Mesothelial cell of epicardium (in vitro differentiated cells): ENCODE results near the gene CD300A. TPM values are rescaled to one million over a fixed set of nuclear protein-coding genes. Genes with fewer than 3 reads are reported as not detected.

Source experiments
- DNase-seq, 2 experiments: peaks; one replicate each; pipeline ENCODE4 v3.0.0; 2021; ENCODE audit warnings: low spot score in 2 of 2; ENCODE audit not compliant: unreplicated experiment in 2 of 2
- H3K27ac Mint-ChIP-seq: 2 replicates; pipeline ENCODE4 v1.8.0; 2021; ENCODE audit warnings: mixed read lengths
- H3K27me3 Mint-ChIP-seq: 2 replicates; pipeline ENCODE4 v1.8.0; 2021; ENCODE audit warnings: low read depth, mixed read lengths
- H3K36me3 Mint-ChIP-seq: 2 replicates; pipeline ENCODE4 v1.8.0; 2021; ENCODE audit warnings: mixed read lengths
- H3K4me1 Mint-ChIP-seq: 2 replicates; pipeline ENCODE4 v1.8.0; 2021; ENCODE audit warnings: mixed read lengths
- H3K4me3 Mint-ChIP-seq: 2 replicates; pipeline ENCODE4 v1.8.0; 2021; ENCODE audit warnings: mild to moderate bottlenecking, moderate library complexity, mixed read lengths
- H3K9me3 Mint-ChIP-seq: 2 replicates; pipeline ENCODE4 v1.8.0; 2021; ENCODE audit warnings: mixed read lengths
- CTCF ChIP-seq: fragments of 200-600 bp; sonication (generic); IDR thresholded peaks from one replicate; pipeline ENCODE4 v1.5.0; 2021; ENCODE audit warnings: antibody characterized with exemption; ENCODE audit not compliant: unreplicated experiment
- total RNA-seq: library from RNA; stranded (reverse); gene quantifications from 3 replicates; pipeline ENCODE4 v1.2.1, GENCODE V29; 2021

Gene CD300A
- total RNA-seq, 1 donor from 2014 or later: not detected

GRCh38 chr17:74447628-74448159 is 18.7 kb upstream of the CD300A start:
- H3K27me3 Mint-ChIP-seq: peaks cover 5% of the 10 kb centered on the region
- TF ChIP-seq CTCF: no peak
- no peaks in the 10 kb centered on the region for H3K9me3 Mint-ChIP-seq
- no peak overlapping the region for H3K27ac Mint-ChIP-seq
- H3K4me1 Mint-ChIP-seq: peaks cover 5% of the 10 kb centered on the region
- peaks cover 10% of the 10 kb centered on the region for H3K36me3 Mint-ChIP-seq
- DNase-seq: no peak
- H3K4me3 Mint-ChIP-seq: no peak overlapping the region

GRCh38 chr17:74448756-74449155 is 17.7 kb upstream of the CD300A start:
- H3K9me3 Mint-ChIP-seq: no peaks in the 10 kb centered on the region
- peaks cover 2% of the 10 kb centered on the region for H3K4me1 Mint-ChIP-seq
- H3K27ac Mint-ChIP-seq: no peak overlapping the region
- DNase-seq: no peak
- H3K4me3 Mint-ChIP-seq: no peak overlapping the region
- H3K27me3 Mint-ChIP-seq: peaks cover 14% of the 10 kb centered on the region
- TF ChIP-seq CTCF: no peak
- peaks cover 10% of the 10 kb centered on the region for H3K36me3 Mint-ChIP-seq

GRCh38 chr17:74449306-74449705 is 17.1 kb upstream of the CD300A start:
- DNase-seq: no peak
- no peak overlapping the region for H3K4me3 Mint-ChIP-seq
- TF ChIP-seq CTCF: no peak
- H3K9me3 Mint-ChIP-seq: no peaks in the 10 kb centered on the region
- peaks cover 14% of the 10 kb centered on the region for H3K27me3 Mint-ChIP-seq
- peaks cover 7% of the 10 kb centered on the region for H3K36me3 Mint-ChIP-seq
- no peak overlapping the region for H3K27ac Mint-ChIP-seq
- H3K4me1 Mint-ChIP-seq: peaks cover 3% of the 10 kb centered on the region

GRCh38 chr17:74449773-74450172 is 16.7 kb upstream of the CD300A start:
- no peak for TF ChIP-seq CTCF
- peaks cover 14% of the 10 kb centered on the region for H3K27me3 Mint-ChIP-seq
- no peaks in the 10 kb centered on the region for H3K9me3 Mint-ChIP-seq
- H3K4me1 Mint-ChIP-seq: peaks cover 7% of the 10 kb centered on the region
- H3K27ac Mint-ChIP-seq: no peak overlapping the region
- no peak overlapping the region for H3K4me3 Mint-ChIP-seq
- no peak for DNase-seq
- peaks cover 7% of the 10 kb centered on the region for H3K36me3 Mint-ChIP-seq

- Mint-ChIP-seq H3K27me3 (peaks cover 14% of the 10 kb centered on the region), H3K4me3 (no peak overlapping the region), H3K27ac (no peak overlapping the region), H3K4me1 (peaks cover 11% of the 10 kb centered on the region), H3K9me3 (no peaks in the 10 kb centered on the region), H3K36me3 (peaks cover 7% of the 10 kb centered on the region)
- TF ChIP-seq CTCF: no peak
- DNase-seq: no peak
These were observed 16.2 kb upstream of the CD300A start for GRCh38 chr17:74450231-74450630.

- TF ChIP-seq CTCF: no peak
- no peaks in the 10 kb centered on the region for H3K9me3 Mint-ChIP-seq
- H3K36me3 Mint-ChIP-seq: peaks cover 7% of the 10 kb centered on the region
- no peak overlapping the region for H3K27ac Mint-ChIP-seq
- H3K4me3 Mint-ChIP-seq: no peak overlapping the region
- DNase-seq: no peak
- peaks cover 13% of the 10 kb centered on the region for H3K4me1 Mint-ChIP-seq
- peaks cover 14% of the 10 kb centered on the region for H3K27me3 Mint-ChIP-seq
These were observed 15.5 kb upstream of the CD300A start for GRCh38 chr17:74450925-74451403.
